NCI-H510A (cell line): Measurements from ENCODE around the gene ATF1.
A peak's percentile ranks its signal among the peaks of the same experiment; 100 is the strongest.
"Not testable (repeated sequence)": the region's sequence is repeated elsewhere in the genome, so short reads cannot be mapped to it uniquely, and the experiment has no call there.

Experiments
- DNase-seq: peaks from one replicate; lab custom pipeline; 2025; lab: John Stamatoyannopoulos, UW

ATF1 gene

GRCh38 chr12:50799908-50800307 lies 36.0 kb downstream of the ATF1 start:
- DNase-seq = no peak

GRCh38 chr12:50803230-50803875 lies 39.5 kb downstream of the ATF1 start:
- DNase-seq = no peak

- no peak for DNase-seq
Observed at GRCh38 chr12:50806176-50806575, 42.3 kb downstream of the ATF1 start.

GRCh38 chr12:50809131-50809530 lies 45.2 kb downstream of the ATF1 start:
- DNase-seq = not testable (repeated sequence)

GRCh38 chr12:50814921-50815320 lies 51.0 kb downstream of the ATF1 start:
- not testable (repeated sequence) for DNase-seq

GRCh38 chr12:50820177-50820576 lies 56.3 kb downstream of the ATF1 start:
- DNase-seq = no peak

GRCh38 chr12:50822082-50822481 lies 58.2 kb downstream of the ATF1 start:
- DNase-seq = no peak

- DNase-seq = not testable (repeated sequence)
Observed at GRCh38 chr12:50823724-50824123, 59.8 kb downstream of the ATF1 start.

GRCh38 chr12:50824914-50825313 lies 61.0 kb downstream of the ATF1 start:
- no peak for DNase-seq

- DNase-seq = peak; percentile 2
Observed at GRCh38 chr12:50825372-50825838, 61.5 kb downstream of the ATF1 start.

- no peak for DNase-seq
Observed at GRCh38 chr12:50828121-50828520, 64.2 kb downstream of the ATF1 start.

GRCh38 chr12:50828886-50829285 lies 65.0 kb downstream of the ATF1 start:
- DNase-seq = no peak

- not testable (repeated sequence) for DNase-seq
Observed at GRCh38 chr12:50833801-50834200, 69.9 kb downstream of the ATF1 start.

GRCh38 chr12:50839042-50839441 lies 75.1 kb downstream of the ATF1 start:
- no peak for DNase-seq

GRCh38 chr12:50840809-50841487 lies 77.0 kb downstream of the ATF1 start:
- DNase-seq = no peak

- DNase-seq = no peak
Observed at GRCh38 chr12:50841716-50842531, 78.0 kb downstream of the ATF1 start.

GRCh38 chr12:50842637-50843493 lies 79.0 kb downstream of the ATF1 start, which contains the start of gene TMPRSS12:
TSS of gene TMPRSS12 (plus strand) at chr12:50842926. CDS start at chr12:50842965, 39 bp downstream.
- DNase-seq = no peak

- no peak for DNase-seq
Observed at GRCh38 chr12:50845021-50845647, 81.2 kb downstream of the ATF1 start.

GRCh38 chr12:50848963-50849362 lies 85.1 kb downstream of the ATF1 start:
- DNase-seq = no peak

- DNase-seq = not testable (repeated sequence)
Observed at GRCh38 chr12:50855218-50855617, 91.3 kb downstream of the ATF1 start.

- DNase-seq = not testable (repeated sequence)
Observed at GRCh38 chr12:50855679-50856078, 91.8 kb downstream of the ATF1 start.
